Measurements from ENCODE around the gene ZBTB20.

Gene ZBTB20

DNA sequence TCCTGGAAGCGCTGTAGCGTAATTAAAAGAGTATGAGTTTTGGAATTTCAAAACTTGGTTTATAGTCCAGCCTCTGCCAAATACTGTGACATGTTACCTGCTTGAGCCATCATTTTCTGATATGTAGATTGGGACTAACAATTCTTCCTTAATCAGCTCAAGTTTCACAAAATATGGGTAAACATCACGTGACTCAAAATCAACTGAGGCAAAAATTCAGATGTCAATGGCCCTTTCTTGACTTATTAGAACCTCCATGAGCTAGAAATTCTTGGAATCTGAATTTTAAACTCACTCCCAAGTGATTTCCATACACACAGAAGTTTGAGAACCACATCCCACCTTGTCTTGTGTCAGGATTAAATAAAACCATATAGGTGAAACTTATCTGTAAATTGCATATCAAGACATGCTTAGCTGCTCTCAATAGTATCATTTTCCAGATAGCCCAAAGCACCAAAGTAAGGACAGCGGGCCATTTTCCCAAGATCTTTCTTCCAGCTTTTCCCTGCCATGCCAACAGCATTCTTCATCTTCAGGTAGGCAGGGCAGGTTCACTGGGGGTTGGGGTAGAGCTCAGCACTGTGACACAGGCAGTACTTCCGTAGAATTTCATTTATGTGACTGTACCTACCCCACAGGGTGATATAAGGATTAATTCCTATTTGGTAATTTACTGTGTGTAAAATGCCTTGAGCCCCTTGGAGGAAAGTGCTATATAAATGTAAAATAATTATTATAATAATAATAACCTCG lies 474.2 kb downstream of the ZBTB20 start:
- no peak overlapping the region for H3K4me3 ChIP-seq (replicated peaks; ENCODE audit: insufficient read depth, low read length)
- H3K27me3 ChIP-seq (ENCODE audit: insufficient read depth, poor library complexity, severe bottlenecking) = peaks cover 2% of the 10 kb centered on the region
- DNase-seq (ENCODE audit: low read depth in 1 of 2, low spot score in 1 of 2) = no peak
- TF ChIP-seq CTCF (IDR thresholded peaks at IDR 0.05; ENCODE audit: insufficient read depth, low read length) (no peak), POLR2AphosphoS5 (IDR thresholded peaks at IDR 0.05; ENCODE audit: low read depth) (no peak), GABPA (IDR thresholded peaks at IDR 0.05; ENCODE audit: low read depth) (no peak), REST (IDR thresholded peaks at IDR 0.05; ENCODE audit: insufficient replicate concordance, low read depth) (no peak), SPI1 (IDR thresholded peaks at IDR 0.05; ENCODE audit: borderline replicate concordance, low read depth) (no peak)
- no peak overlapping the region for H3K27ac ChIP-seq (replicated peaks)

- Histone ChIP-seq H3K4me3 (replicated peaks; ENCODE audit: insufficient read depth, low read length) (no peak overlapping the region), H3K27me3 (ENCODE audit: insufficient read depth, poor library complexity, severe bottlenecking) (peaks cover 2% of the 10 kb centered on the region), H3K27ac (replicated peaks) (no peak overlapping the region)
- TF ChIP-seq REST (IDR thresholded peaks at IDR 0.05; ENCODE audit: insufficient replicate concordance, low read depth) (no peak), SPI1 (IDR thresholded peaks at IDR 0.05; ENCODE audit: borderline replicate concordance, low read depth) (no peak), CTCF (IDR thresholded peaks at IDR 0.05; ENCODE audit: insufficient read depth, low read length) (no peak), GABPA (IDR thresholded peaks at IDR 0.05; ENCODE audit: low read depth) (no peak), POLR2AphosphoS5 (IDR thresholded peaks at IDR 0.05; ENCODE audit: low read depth) (no peak)
- no peak for DNase-seq (ENCODE audit: low read depth in 1 of 2, low spot score in 1 of 2)
Observed at GRCh38 chr3:114671741-114672510, 475.2 kb downstream of the ZBTB20 start.

GRCh38 chr3:114669614-114670013 lies 477.5 kb downstream of the ZBTB20 start:
- Histone ChIP-seq H3K27ac (replicated peaks) (no peak overlapping the region), H3K27me3 (ENCODE audit: insufficient read depth, poor library complexity, severe bottlenecking) (peaks cover 2% of the 10 kb centered on the region), H3K4me3 (replicated peaks; ENCODE audit: insufficient read depth, low read length) (no peak overlapping the region)
- TF ChIP-seq SPI1 (IDR thresholded peaks at IDR 0.05; ENCODE audit: borderline replicate concordance, low read depth) = no peak
- TF ChIP-seq CTCF (IDR thresholded peaks at IDR 0.05; ENCODE audit: insufficient read depth, low read length) = no peak
- no peak for TF ChIP-seq POLR2AphosphoS5 (IDR thresholded peaks at IDR 0.05; ENCODE audit: low read depth)
- no peak for TF ChIP-seq GABPA (IDR thresholded peaks at IDR 0.05; ENCODE audit: low read depth)
- no peak for TF ChIP-seq REST (IDR thresholded peaks at IDR 0.05; ENCODE audit: insufficient replicate concordance, low read depth)
- no peak for DNase-seq (ENCODE audit: low read depth in 1 of 2, low spot score in 1 of 2)
